Neural crest cell (in vitro differentiated cells): Measurements from ENCODE around the gene AUTS2. TPM values are rescaled to one million over a fixed set of nuclear protein-coding genes. Genes with fewer than 3 reads are reported as not detected.

Experiments used
- DNase-seq: peaks from one replicate; pipeline ENCODE4 v3.0.0; 2021; ENCODE audit warnings: low read depth, mixed read lengths, low spot score
- H3K27ac Mint-ChIP-seq: one replicate; pipeline ENCODE4 v1.8.0; 2021; ENCODE audit warnings: mild to moderate bottlenecking, mixed read lengths; ENCODE audit not compliant: unreplicated experiment
- H3K27me3 Mint-ChIP-seq: 2 replicates; pipeline ENCODE4 v1.8.0; 2021; ENCODE audit warnings: low read depth, mild to moderate bottlenecking, mixed read lengths
- H3K36me3 Mint-ChIP-seq: 2 replicates; pipeline ENCODE4 v1.8.0; 2021; ENCODE audit warnings: low read depth, mild to moderate bottlenecking, mixed read lengths
- H3K4me1 Mint-ChIP-seq: 2 replicates; pipeline ENCODE4 v1.8.0; 2021; ENCODE audit warnings: mixed read lengths
- H3K4me3 Mint-ChIP-seq: one replicate; pipeline ENCODE4 v1.8.0; 2021; ENCODE audit warnings: mild to moderate bottlenecking, mixed read lengths
- H3K9me3 Mint-ChIP-seq: 2 replicates; pipeline ENCODE4 v1.8.0; 2021; ENCODE audit warnings: mixed read lengths
- total RNA-seq: library from RNA; stranded (reverse); gene quantifications from 2 replicates; pipeline ENCODE4 v1.2.1, GENCODE V29; 2021
- TF ChIP-seq, protein P1 (sequence below): fragments of 200-600 bp; sonication (generic); conservative IDR thresholded peaks from 2 replicates; pipeline ENCODE4 v1.5.0; 2021; ENCODE audit warnings: antibody characterized with exemption, mild to moderate bottlenecking

Gene AUTS2
- total RNA-seq, 1 donor from 2014 or later, result 152 TPM

DNA sequence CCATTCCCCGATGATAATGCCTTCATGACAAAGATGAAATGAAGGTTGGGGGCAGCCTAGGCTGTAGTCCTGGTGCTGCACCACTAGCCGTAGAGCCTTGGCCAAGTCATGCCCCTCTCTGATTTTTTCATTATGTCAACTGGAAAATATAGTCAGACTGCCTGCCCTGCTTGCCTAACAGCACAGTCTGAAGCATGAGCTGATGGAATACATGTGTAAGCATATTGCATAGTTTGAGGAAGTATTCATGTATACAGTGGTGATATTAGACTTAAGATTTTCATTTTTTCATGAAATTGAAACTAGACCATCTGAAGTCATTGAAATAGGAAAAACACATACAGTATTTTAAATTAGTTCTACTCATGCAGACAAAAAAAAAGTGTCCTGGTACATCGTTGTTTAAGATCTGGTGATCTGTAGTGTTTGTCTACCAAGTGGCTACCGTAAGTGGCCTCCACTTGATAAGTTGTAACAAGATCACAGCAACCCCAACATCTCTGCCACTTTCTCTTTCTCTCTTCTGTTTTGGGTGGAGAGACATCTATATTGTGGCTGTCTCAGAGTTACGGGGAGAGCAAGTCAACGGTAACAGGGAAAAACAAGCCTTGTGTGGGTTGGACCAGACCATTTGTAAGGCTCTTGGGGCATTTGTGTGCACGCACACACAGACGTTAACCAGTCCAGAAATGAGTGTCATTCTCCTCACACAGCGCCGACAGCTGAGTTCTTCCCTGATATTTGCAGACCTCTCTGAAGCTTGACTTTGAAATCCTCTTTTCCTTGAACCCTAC lies 817.1 kb downstream of the AUTS2 start:
- H3K27ac Mint-ChIP-seq, result no peak overlapping the region
- no peak for DNase-seq
- H3K9me3 Mint-ChIP-seq, result no peaks in the 10 kb centered on the region
- TF ChIP-seq, protein P1, sequence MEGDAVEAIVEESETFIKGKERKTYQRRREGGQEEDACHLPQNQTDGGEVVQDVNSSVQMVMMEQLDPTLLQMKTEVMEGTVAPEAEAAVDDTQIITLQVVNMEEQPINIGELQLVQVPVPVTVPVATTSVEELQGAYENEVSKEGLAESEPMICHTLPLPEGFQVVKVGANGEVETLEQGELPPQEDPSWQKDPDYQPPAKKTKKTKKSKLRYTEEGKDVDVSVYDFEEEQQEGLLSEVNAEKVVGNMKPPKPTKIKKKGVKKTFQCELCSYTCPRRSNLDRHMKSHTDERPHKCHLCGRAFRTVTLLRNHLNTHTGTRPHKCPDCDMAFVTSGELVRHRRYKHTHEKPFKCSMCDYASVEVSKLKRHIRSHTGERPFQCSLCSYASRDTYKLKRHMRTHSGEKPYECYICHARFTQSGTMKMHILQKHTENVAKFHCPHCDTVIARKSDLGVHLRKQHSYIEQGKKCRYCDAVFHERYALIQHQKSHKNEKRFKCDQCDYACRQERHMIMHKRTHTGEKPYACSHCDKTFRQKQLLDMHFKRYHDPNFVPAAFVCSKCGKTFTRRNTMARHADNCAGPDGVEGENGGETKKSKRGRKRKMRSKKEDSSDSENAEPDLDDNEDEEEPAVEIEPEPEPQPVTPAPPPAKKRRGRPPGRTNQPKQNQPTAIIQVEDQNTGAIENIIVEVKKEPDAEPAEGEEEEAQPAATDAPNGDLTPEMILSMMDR, result no peak
- H3K4me3 Mint-ChIP-seq, result no peak overlapping the region
- H3K4me1 Mint-ChIP-seq, result peaks cover 29% of the 10 kb centered on the region
- no peaks in the 10 kb centered on the region for H3K27me3 Mint-ChIP-seq
- no peaks in the 10 kb centered on the region for H3K36me3 Mint-ChIP-seq

DNA sequence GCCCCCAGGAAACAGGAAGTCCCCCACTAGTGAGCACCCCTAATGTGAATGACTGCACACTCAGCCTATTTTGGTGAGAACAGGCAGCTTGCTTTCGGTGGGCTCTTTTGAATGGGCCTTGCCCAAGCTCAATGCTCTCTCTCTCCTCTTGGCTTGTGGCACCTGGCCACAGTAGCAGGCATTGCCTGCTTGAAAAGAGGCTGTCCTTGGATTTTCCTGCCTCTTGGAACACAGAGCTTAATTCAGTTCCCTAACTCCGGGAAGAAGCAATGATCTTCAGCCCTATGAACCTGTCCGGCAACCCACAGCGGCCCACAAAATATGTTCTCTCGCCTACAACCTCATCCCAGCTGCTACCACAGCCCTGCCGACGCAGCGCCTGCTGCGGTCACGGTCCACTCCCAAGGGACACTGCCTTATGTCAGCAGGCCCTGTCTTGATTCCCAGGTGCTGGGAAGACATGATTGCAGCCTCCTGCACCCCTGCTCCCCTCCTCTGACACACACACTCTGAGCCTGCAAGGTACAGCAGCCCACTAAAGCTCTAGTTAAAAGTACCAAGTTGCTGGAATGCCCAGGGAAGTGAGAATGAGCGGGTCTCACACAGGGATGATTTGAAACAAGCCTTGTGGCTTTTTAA lies 818.2 kb downstream of the AUTS2 start:
- H3K27ac Mint-ChIP-seq, result peak overlapping the region; percentile 12
- peaks cover 40% of the 10 kb centered on the region for H3K4me1 Mint-ChIP-seq
- no peaks in the 10 kb centered on the region for H3K27me3 Mint-ChIP-seq
- TF ChIP-seq, protein P1, result no peak
- H3K4me3 Mint-ChIP-seq, result no peak overlapping the region
- H3K36me3 Mint-ChIP-seq, result no peaks in the 10 kb centered on the region
- no peak for DNase-seq
- H3K9me3 Mint-ChIP-seq, result no peaks in the 10 kb centered on the region

DNA sequence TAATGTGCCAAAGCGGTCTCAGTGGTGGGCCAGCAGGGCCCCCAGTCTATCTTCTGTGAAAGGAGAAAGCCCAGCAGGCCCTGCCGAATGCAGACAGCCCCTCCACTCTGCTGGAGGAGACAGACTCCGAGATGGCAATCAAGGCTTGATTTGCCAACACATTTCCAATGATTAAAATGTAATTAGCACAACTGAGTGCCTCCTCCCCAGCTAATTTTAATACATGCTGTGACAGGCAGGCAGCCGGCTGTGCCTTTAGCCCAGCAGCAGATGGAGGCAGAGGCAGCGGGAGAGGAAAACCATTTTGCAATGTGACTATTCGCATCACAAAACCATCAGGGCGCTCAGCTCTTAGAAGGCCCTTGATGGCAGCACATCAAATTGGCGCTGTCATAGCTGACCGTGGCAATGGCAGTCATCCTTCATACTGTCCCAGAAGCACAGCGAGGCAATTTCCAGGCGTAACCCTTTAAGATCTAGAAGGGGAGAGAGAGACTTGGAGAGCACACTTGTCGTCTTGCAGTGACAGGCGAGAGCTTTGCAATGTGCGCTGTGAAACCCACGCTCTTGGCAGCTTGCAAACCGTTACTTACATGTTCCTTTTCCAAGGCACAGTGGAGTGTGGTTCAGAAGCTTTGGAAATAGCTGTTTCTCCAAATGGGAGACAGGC lies 818.8 kb downstream of the AUTS2 start:
- no peak overlapping the region for H3K4me3 Mint-ChIP-seq
- peaks cover 47% of the 10 kb centered on the region for H3K4me1 Mint-ChIP-seq
- peak overlapping the region; percentile 48 for H3K27ac Mint-ChIP-seq
- no peaks in the 10 kb centered on the region for H3K36me3 Mint-ChIP-seq
- H3K9me3 Mint-ChIP-seq, result no peaks in the 10 kb centered on the region
- TF ChIP-seq, protein P1, result no peak
- no peaks in the 10 kb centered on the region for H3K27me3 Mint-ChIP-seq
- no peak for DNase-seq

DNA sequence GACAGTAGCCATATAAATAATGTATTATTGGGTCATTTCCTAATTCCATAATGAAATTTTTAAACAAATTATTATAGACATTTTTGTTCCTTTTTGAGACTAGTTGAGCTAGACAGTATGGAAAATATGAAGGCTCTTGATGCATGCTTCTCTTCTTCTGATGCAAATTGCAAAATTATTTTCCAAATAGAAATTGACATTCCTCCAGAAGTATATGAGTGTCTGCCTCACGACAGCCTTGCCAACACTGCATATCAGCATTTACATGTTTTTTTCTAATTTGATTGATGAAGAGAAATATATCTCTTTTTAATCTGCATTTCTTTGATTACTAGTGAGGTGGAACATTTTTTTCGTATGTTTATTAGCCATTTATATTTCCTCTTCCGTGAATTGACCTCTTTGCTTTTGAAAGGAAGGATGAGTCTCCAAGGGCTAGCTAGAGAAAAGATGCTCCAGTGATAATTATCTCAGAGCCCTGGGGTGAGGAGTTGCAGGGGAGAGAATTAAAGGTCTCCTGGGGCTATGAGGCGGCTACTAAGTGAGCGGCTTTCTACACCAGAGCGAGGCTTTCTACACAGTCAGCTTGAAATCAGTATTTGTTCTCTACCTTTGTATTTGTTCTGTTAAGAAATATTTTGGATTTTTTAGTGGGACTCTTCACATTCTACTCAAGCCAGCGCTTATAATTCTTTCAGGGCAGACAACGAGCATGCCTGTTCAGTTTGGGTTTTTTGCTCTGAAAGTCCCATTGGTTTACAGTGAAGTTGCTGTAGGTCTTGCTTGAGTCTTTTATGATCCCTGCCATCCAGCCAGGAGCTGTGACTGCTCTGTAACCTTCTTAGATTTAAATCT lies 821.5 kb downstream of the AUTS2 start:
- Mint-ChIP-seq H3K4me1 (peaks cover 47% of the 10 kb centered on the region), H3K27ac (no peak overlapping the region), H3K27me3 (no peaks in the 10 kb centered on the region), H3K4me3 (no peak overlapping the region), H3K9me3 (no peaks in the 10 kb centered on the region), H3K36me3 (no peaks in the 10 kb centered on the region)
- TF ChIP-seq, protein P1, result no peak
- DNase-seq, result no peak

DNA sequence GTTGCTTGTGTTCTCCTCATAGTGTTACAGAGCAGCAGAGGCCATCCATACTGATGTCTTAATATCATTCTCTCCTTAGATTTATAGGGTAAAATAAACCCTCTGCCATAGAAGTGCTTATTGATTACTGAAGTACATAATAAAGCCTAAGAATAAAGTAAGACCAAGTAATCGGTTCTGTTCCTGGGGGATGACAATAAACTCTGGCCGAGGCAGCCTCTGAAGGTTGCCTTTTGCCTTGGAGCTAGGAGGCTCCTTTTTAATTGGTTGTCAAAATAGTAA lies 822.0 kb downstream of the AUTS2 start:
- TF ChIP-seq, protein P1, result no peak
- H3K27me3 Mint-ChIP-seq, result no peaks in the 10 kb centered on the region
- H3K9me3 Mint-ChIP-seq, result no peaks in the 10 kb centered on the region
- H3K4me1 Mint-ChIP-seq, result peaks cover 47% of the 10 kb centered on the region
- H3K36me3 Mint-ChIP-seq, result no peaks in the 10 kb centered on the region
- H3K27ac Mint-ChIP-seq, result no peak overlapping the region
- H3K4me3 Mint-ChIP-seq, result no peak overlapping the region
- no peak for DNase-seq
